HG03354 (cell line): ENCODE measurements around the gene ADAMTS2.

Experiments
- ATAC-seq: cut with Tn5 transposase; IDR thresholded peaks from one replicate; pipeline ENCODE4 v1.9.1; 2021; ENCODE audit warnings: mild to moderate bottlenecking; ENCODE audit not compliant: unreplicated experiment, poor library complexity, severe bottlenecking

ADAMTS2 gene

GRCh38 chr5:179373101-179373934 lies 28.1 kb upstream of the ADAMTS2 start:
- ATAC-seq, result no peak

GRCh38 chr5:179371681-179372680 lies 26.7 kb upstream of the ADAMTS2 start:
- ATAC-seq, result no peak

GRCh38 chr5:179371121-179371510 lies 25.9 kb upstream of the ADAMTS2 start:
- no peak for ATAC-seq

GRCh38 chr5:179370490-179371120 lies 25.3 kb upstream of the ADAMTS2 start:
- ATAC-seq, result no peak

- ATAC-seq, result no peak
These were observed 24.2 kb upstream of the ADAMTS2 start for GRCh38 chr5:179369530-179369884.

GRCh38 chr5:179368806-179369529 lies 23.7 kb upstream of the ADAMTS2 start:
- ATAC-seq, result no peak

- no peak for ATAC-seq
These were observed 23.0 kb upstream of the ADAMTS2 start for GRCh38 chr5:179368126-179368805.

- no peak for ATAC-seq
These were observed 22.2 kb upstream of the ADAMTS2 start for GRCh38 chr5:179367491-179367890.

- no peak for ATAC-seq
These were observed 17.1 kb upstream of the ADAMTS2 start for GRCh38 chr5:179362355-179362754.

- no peak for ATAC-seq
These were observed 15.9 kb upstream of the ADAMTS2 start for GRCh38 chr5:179361037-179361603.

GRCh38 chr5:179357031-179357430 lies 11.8 kb upstream of the ADAMTS2 start:
- no peak for ATAC-seq

- ATAC-seq, result no peak
These were observed 11.0 kb upstream of the ADAMTS2 start for GRCh38 chr5:179355976-179356974.

GRCh38 chr5:179354305-179354882 lies 9.1 kb upstream of the ADAMTS2 start:
- no peak for ATAC-seq

GRCh38 chr5:179348843-179349242 lies 3.6 kb upstream of the ADAMTS2 start:
- ATAC-seq, result no peak

- ATAC-seq, result no peak
These were observed 2.8 kb upstream of the ADAMTS2 start for GRCh38 chr5:179348011-179348530.

GRCh38 chr5:179347581-179347980 lies 2.3 kb upstream of the ADAMTS2 start:
- no peak for ATAC-seq

- ATAC-seq, result no peak
These were observed 1.6 kb upstream of the ADAMTS2 start for GRCh38 chr5:179346875-179347274.
